Erythroblast (primary cell): Measurements from ENCODE around the gene BICC1.

Source experiments
- GATA1 ChIP-seq: IDR thresholded peaks from 2 replicates; pipeline ENCODE4 v1.6.1; 2011; ENCODE audit warnings: low read depth, mild to moderate bottlenecking, control low read depth, low read length, moderate library complexity
- POLR2A ChIP-seq: IDR thresholded peaks from 2 replicates; pipeline ENCODE4 v1.6.1; 2011; ENCODE audit warnings: mild to moderate bottlenecking, low read length

GRCh38 chr10:58648131-58648530 lies 135.5 kb downstream of the BICC1 start:
- no peak for TF ChIP-seq POLR2A
- no peak for TF ChIP-seq GATA1
